Esophagus squamous epithelium (tissue), 5 donors: ENCODE results near the gene MYL5. TPM values are rescaled to one million over a fixed set of nuclear protein-coding genes. Genes with fewer than 3 reads are reported as not detected.
"Not testable (repeated sequence)": the region's sequence is repeated elsewhere in the genome, so short reads cannot be mapped to it uniquely, and the experiment has no call there.

Source experiments
- DNase-seq: peaks from one replicate; lab custom pipeline; 2025; lab: John Stamatoyannopoulos, UW
- H3K27ac ChIP-seq, 4 donors: fragments of 200-600 bp; sonication (generic); one replicate each; pipeline ENCODE4 v1.5.1; 2016 to 2019; ENCODE audit warnings: mild to moderate bottlenecking in 1 of 4
- H3K27me3 ChIP-seq, 4 donors: fragments of 200-600 bp; sonication (generic); 1 replicate in 3 of 4; 2 replicates in 1 of 4; pipeline versions ENCODE4 v1.5.1 to v1.6.0; 2017 to 2021; ENCODE audit warnings: antibody characterized with exemption in 1 of 4
- H3K36me3 ChIP-seq, 3 donors: fragments of 200-600 bp; sonication (generic); one replicate each; pipeline ENCODE4 v1.5.1; 2016 to 2019
- H3K4me1 ChIP-seq, 3 donors: fragments of 200-600 bp; sonication (generic); one replicate each; pipeline ENCODE4 v1.5.1; 2017 to 2019
- H3K4me3 ChIP-seq, 4 donors: fragments of 200-600 bp; sonication (generic); 1 replicate in 3 of 4; 2 replicates in 1 of 4; pipeline ENCODE4 v1.5.1; 2016 to 2019; ENCODE audit warnings: mild to moderate bottlenecking in 2 of 4, moderate library complexity in 1 of 4
- H3K9me3 ChIP-seq, 3 donors: fragments of 200-600 bp; sonication (generic); one replicate each; pipeline ENCODE4 v1.5.1; 2016 to 2019
- POLR2A ChIP-seq, 4 donors: fragments of 450-650 bp; IDR thresholded peaks; one replicate each; pipeline ENCODE4 v1.6.1; 2017; ENCODE audit warnings: antibody characterized with exemption in 4 of 4, mild to moderate bottlenecking in 4 of 4, moderate library complexity in 3 of 4
- WGBS, 2 donors: methylation state at CpG; one replicate each; pipeline ENCODE4 v1.1.5; 2018; 5-methylcytosine and 5-hydroxymethylcytosine counted together
- intact Hi-C: fragments of 100-400 bp; cut with DNase I; formaldehyde crosslinking; loops from one replicate; pipeline ENCODE4 v1.15.0; 2022
- total RNA-seq, 4 donors: library from RNA; depleted of rRNA; stranded (reverse); fragments of >200 nt; gene quantifications; one replicate each; pipeline ENCODE4 v1.1.0, GENCODE V29; 2016
- TF ChIP-seq, protein P1 (sequence below), 6 experiments: fragments of 450-650 bp in 4 of 6; fragments of 200-600 bp in 2 of 6; sonication (generic) in 2 of 6; IDR thresholded peaks; one replicate each; pipeline ENCODE4 v1.5.1; 2016 to 2019; ENCODE audit warnings: antibody characterized with exemption in 6 of 6, mild to moderate bottlenecking in 4 of 6, moderate library complexity in 4 of 6
- donor health status: DM: yes; HTN: yes; CAD: no.

Gene MYL5
- total RNA-seq, 4 donors from 2014 or later: 7.2 to 19.5 (median 12.8) TPM

DNA sequence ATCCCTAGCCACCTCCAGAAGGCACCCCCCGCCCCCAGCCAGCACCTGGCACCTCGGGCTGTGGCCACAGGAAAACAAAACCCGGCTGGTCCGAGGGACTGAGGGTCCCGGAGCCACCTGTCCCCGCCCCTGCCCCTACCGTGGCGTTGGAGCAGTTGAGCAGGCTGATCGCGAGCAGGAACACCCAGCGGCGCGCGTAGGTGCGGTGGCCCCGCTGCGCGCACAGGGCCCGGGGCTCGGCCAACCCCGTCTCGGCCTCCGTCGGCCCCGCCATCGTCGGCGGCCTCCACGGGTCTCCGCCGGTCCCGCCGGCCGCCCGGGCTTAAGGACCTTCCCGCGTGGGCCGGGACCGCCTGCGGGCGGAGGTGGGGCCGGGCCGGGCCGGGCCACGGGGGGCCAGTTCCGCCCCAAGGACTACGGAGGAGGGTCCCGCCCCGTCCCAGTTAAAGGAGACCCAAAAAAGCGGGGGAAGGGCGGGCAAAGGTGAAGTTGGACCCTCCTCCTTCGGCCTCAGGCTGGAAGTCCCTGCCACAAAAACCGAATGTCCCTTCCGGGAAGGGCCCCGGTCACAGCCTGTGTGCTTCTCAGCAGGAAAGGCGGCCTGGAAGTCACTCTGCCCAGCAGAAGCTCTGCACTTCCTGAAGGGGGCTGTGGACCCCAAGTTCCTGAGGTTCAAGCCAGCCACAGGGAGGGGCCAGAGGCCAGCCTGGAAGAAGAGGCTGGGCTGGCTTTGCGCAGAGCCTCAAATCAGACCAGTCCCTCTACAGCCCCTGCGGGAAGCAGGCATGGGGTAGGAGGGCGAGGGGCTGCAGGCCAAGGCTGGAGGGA lies 14.7 kb downstream of the MYL5 start, which contains the start of gene SLC49A3:
SLC49A3 (minus strand) TSS at position 298 of the 828 bp plus-strand sequence; CDS start at position 274, 24 bp downstream.
- Histone ChIP-seq H3K4me3 (peak within 1 kb of the TSS; percentile 41 to 66 (median 50)), H3K36me3 (no peaks in the 10 kb centered on the region), H3K9me3 (no peaks in the 10 kb centered on the region), H3K4me1 (peaks cover 30 to 47% (median 36%) of the 10 kb centered on the region in 3 donors), H3K27ac (peak within 1 kb of the TSS; percentile 75 to 88 (median 84)), H3K27me3 (peaks cover 0 to 6% (median 0%) of the 10 kb centered on the region in 4 donors)
- 60% methylated on average over 2 of the region's 59 CpGs; no CpG with 5 or more reads in 1 of the 2 donors for WGBS, 2 donors
- no peak for TF ChIP-seq POLR2A (IDR thresholded peaks at IDR 0.05)
- TF ChIP-seq, protein P1, sequence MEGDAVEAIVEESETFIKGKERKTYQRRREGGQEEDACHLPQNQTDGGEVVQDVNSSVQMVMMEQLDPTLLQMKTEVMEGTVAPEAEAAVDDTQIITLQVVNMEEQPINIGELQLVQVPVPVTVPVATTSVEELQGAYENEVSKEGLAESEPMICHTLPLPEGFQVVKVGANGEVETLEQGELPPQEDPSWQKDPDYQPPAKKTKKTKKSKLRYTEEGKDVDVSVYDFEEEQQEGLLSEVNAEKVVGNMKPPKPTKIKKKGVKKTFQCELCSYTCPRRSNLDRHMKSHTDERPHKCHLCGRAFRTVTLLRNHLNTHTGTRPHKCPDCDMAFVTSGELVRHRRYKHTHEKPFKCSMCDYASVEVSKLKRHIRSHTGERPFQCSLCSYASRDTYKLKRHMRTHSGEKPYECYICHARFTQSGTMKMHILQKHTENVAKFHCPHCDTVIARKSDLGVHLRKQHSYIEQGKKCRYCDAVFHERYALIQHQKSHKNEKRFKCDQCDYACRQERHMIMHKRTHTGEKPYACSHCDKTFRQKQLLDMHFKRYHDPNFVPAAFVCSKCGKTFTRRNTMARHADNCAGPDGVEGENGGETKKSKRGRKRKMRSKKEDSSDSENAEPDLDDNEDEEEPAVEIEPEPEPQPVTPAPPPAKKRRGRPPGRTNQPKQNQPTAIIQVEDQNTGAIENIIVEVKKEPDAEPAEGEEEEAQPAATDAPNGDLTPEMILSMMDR (IDR thresholded peaks at IDR 0.05): no peak
- intact Hi-C loops: no loop called here
- no peak for DNase-seq

DNA sequence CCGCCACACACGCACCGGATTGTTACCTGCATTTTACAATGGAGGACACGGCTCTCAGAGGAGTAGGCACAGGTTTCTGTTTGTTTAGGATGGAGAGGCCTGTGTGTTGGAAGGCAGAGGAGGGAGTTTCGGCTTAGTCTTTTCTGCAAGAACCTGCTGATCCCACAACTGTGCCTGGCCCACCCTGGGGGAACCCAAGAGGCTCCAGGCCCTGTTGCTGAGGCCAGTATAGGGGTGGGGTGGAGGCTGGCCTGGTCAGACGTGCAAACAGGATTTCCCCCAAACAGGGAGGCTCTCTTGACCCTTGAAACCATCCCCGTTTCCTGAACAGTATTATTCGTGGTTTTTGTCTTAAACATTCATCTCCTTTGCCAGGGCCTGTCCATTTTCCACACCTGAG lies 15.4 kb downstream of the MYL5 start:
- no peaks in the 10 kb centered on the region for H3K36me3 ChIP-seq
- DNase-seq: no peak
- H3K4me3 ChIP-seq: peak overlapping the region in 3 of 4 donors; percentile 44 to 66 (median 56)
- WGBS, 2 donors: 65 to 80% methylated on average over 4 to 5 of the region's 8 CpGs
- H3K4me1 ChIP-seq: peaks cover 30 to 40% (median 34%) of the 10 kb centered on the region in 3 donors
- TF ChIP-seq POLR2A (IDR thresholded peaks at IDR 0.05): no peak
- TF ChIP-seq, protein P1 (IDR thresholded peaks at IDR 0.05): no peak
- H3K9me3 ChIP-seq: no peaks in the 10 kb centered on the region
- peak overlapping the region; percentile 75 to 88 (median 84) for H3K27ac ChIP-seq
- intact Hi-C loops: no loop called here
- H3K27me3 ChIP-seq: peaks cover 0 to 10% (median 0%) of the 10 kb centered on the region in 4 donors

DNA sequence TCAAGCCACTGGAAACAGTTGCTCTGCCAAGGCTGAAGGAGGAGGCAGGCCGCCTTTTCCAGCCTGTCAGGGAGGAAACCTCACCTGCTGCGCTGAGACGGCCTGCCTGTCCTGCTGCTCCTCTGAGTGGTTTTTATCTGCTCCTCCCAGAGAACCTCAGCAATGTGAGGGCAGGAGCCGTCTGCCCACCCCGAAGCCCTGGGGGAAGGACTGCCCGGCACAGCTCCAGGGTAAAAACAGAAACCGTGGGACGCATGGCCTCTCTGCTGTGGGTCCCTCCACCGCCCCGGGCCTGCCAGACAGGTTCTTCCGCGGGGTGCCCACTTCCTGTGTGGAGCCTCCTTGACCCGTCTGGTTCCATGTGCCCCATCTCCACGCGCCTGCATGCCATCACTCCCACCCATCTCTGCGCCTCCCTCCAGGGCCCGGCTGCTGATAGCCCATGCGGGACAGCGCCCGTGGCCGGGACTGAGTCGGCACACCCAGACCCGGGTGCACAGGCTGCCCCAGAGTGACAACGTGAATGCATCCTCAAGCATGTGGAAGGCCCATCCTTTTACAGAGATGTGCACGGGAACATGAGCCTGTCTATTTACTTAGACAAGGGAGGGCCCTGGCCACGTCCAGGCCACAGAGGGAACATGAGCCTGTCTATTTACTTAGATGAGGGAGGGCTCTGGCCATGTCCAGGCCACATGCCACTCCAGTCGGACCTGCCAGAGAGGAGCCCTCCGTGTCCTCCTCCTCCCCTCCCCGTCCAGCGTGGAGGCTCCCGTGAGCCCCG lies 18.6 kb downstream of the MYL5 start:
- Histone ChIP-seq H3K27ac (no peak overlapping the region), H3K36me3 (no peaks in the 10 kb centered on the region), H3K4me3 (no peak overlapping the region), H3K9me3 (no peaks in the 10 kb centered on the region), H3K4me1 (peaks cover 16 to 22% (median 20%) of the 10 kb centered on the region in 3 donors), H3K27me3 (peaks cover 0 to 11% (median 0%) of the 10 kb centered on the region in 4 donors)
- TF ChIP-seq, protein P1 (IDR thresholded peaks at IDR 0.05): no peak
- no peak for TF ChIP-seq POLR2A (IDR thresholded peaks at IDR 0.05)
- intact Hi-C loops: no loop called here
- DNase-seq: no peak
- WGBS, 2 donors: 78 to 80% methylated on average over 9 to 21 of the region's 32 CpGs

DNA sequence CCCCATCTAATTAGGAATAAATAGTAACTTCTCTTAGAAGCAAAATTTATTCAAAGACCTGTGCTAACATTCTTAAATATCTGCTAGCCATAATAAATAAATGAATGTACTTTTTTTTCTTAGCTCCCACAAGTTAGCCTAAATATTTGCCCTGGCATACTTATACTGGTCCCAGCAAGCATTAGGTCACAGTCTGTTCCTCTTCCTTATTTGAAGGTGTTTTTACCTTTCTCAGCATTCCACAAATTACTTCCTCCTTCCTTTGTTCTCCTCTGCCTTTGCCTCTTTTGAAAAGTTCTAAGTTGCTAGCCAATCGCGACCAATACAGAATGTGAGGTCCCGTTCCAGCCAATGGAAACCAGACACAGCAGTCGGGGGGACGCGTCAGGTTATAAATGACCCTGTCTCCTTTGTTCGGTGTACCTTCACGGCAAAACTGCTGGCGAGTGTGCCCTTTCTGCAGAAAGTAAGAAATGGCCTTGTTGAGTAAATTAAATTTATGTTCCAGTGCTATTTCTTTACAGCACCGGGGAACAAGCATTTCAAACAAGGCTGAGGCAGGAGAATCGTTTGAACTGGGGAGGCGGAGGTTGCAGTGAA lies 20.1 kb downstream of the MYL5 start:
- H3K4me3 ChIP-seq, intact Hi-C loops: not testable (repeated sequence)

DNA sequence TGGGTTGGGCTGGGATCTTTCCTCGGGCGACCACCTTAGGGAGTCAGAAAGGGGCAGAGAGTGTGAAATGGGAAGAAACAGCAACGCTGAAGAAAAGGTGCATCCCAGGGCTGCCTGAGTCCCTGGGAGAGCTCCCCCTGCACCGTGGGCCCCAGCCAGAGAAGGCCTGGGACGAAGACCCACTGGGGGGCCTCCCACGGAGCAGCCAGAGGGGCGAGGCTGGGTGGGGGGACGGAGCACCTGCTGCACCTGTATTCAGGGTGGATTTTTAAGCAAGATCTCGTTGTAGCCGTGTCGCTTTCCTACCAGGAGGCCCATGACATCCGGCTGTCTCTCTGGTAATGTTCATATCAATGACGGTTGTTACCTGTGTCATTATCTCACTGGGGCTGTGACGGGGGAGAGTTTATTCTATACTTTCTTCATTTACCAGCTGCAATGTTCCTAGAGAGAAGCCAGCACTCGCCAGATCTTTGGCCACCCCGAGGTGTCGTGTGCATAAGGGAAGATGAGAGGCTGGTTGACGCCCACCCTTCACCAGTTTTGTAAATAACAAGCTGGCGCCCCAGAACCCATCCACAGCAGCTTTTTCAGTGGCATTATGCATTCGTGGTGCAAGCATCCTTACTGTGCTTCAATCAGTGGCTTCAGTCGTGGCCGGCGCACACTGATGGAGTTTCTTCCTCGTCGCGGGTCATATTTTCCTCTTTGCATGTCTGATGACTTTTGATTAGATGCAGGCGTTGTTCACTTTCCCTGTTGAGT lies 25.7 kb downstream of the MYL5 start:
- DNase-seq: no peak
- Histone ChIP-seq H3K27me3 (no peaks in the 10 kb centered on the region), H3K9me3 (no peaks in the 10 kb centered on the region), H3K36me3 (no peaks in the 10 kb centered on the region), H3K27ac (peak overlapping the region; percentile 28 to 80 (median 69)), H3K4me3 (no peak overlapping the region), H3K4me1 (peaks cover 8 to 18% (median 13%) of the 10 kb centered on the region in 3 donors)
- TF ChIP-seq, protein P1 (IDR thresholded peaks at IDR 0.05): no peak
- TF ChIP-seq POLR2A (IDR thresholded peaks at IDR 0.05): no peak
- intact Hi-C loops: no loop called here
- 82 to 90% methylated on average over 16 to 24 of the region's 27 CpGs for WGBS, 2 donors

More for the DNA sequence above, 20.1 kb downstream of the MYL5 start:
- not testable (repeated sequence) for H3K27ac ChIP-seq, H3K36me3 ChIP-seq, H3K9me3 ChIP-seq, DNase-seq
- peaks cover 4 to 12% (median 5%) of the 10 kb centered on the region in 3 donors for H3K4me1 ChIP-seq
- peaks cover 0 to 11% (median 0%) of the 10 kb centered on the region in 4 donors for H3K27me3 ChIP-seq
- WGBS, 2 donors: 73 to 83% methylated on average over 12 of the region's 12 CpGs
